Osteoblast (primary cell): Measurements from ENCODE around the gene UBE2D2. TPM values are rescaled to one million over a fixed set of nuclear protein-coding genes. Genes with fewer than 3 reads are reported as not detected.
A peak's percentile ranks its signal among the peaks of the same experiment; 100 is the strongest.

Experiments
- DNase-seq: peaks from one replicate; pipeline ENCODE4 v3.0.0; 2011; ENCODE audit warnings: low spot score, mixed read lengths; ENCODE audit not compliant: insufficient read length; ENCODE audit errors: missing footprints
- H2AFZ ChIP-seq: 2 replicates; pipeline ENCODE4 v1.6.0; 2011; ENCODE audit warnings: mild to moderate bottlenecking, low read length
- H3K27ac ChIP-seq: 2 replicates; pipeline ENCODE4 v1.5.1; 2011; ENCODE audit warnings: mild to moderate bottlenecking, low read depth, low read length, moderate library complexity
- H3K27me3 ChIP-seq: 2 replicates; pipeline ENCODE4 v1.6.0; 2012; ENCODE audit warnings: mild to moderate bottlenecking, control low read depth, inconsistent platforms, low read length, moderate library complexity; ENCODE audit not compliant: insufficient read depth
- H3K36me3 ChIP-seq: 2 replicates; pipeline ENCODE4 v1.5.1; 2011; ENCODE audit warnings: mild to moderate bottlenecking, low read length, control low read depth, moderate library complexity; ENCODE audit not compliant: insufficient read depth
- H3K4me1 ChIP-seq: 2 replicates; pipeline ENCODE4 v1.5.1; 2011; ENCODE audit warnings: mild to moderate bottlenecking, low read length, control low read depth, moderate library complexity; ENCODE audit not compliant: insufficient read depth
- H3K4me2 ChIP-seq: 2 replicates; pipeline ENCODE4 v1.6.0; 2011; ENCODE audit warnings: mild to moderate bottlenecking, low read length; ENCODE audit not compliant: insufficient read depth
- H3K4me3 ChIP-seq: fragments of 200-600 bp; sonication (generic); 3 replicates; pipeline ENCODE4 v1.5.1; 2012; ENCODE audit warnings: mild to moderate bottlenecking, low read length, inconsistent platforms; ENCODE audit not compliant: insufficient read depth
- H3K79me2 ChIP-seq: 2 replicates; pipeline ENCODE4 v1.6.0; 2012; ENCODE audit warnings: mild to moderate bottlenecking, low read length, control low read depth, inconsistent platforms; ENCODE audit not compliant: insufficient read depth
- H3K9me3 ChIP-seq: 2 replicates; pipeline ENCODE4 v1.5.1; 2011; ENCODE audit warnings: low read depth, low read length, control low read depth
- H4K20me1 ChIP-seq: 2 replicates; pipeline ENCODE4 v1.6.0; 2012; ENCODE audit warnings: mild to moderate bottlenecking, low read length, control low read depth; ENCODE audit not compliant: insufficient read depth
- CTCF ChIP-seq: IDR thresholded peaks from 2 replicates; pipeline ENCODE4 v1.5.1; 2011; ENCODE audit warnings: mild to moderate bottlenecking, low read depth, low read length, moderate library complexity; ENCODE audit errors: extremely low read depth
- total RNA-seq: library from RNA; depleted of rRNA; stranded (reverse); fragments of >200 nt; gene quantifications from 2 replicates; pipeline ENCODE4 v1.2.3, GENCODE V29; 2012

Gene UBE2D2
- total RNA-seq, 1 donor: 52.8 TPM

DNA sequence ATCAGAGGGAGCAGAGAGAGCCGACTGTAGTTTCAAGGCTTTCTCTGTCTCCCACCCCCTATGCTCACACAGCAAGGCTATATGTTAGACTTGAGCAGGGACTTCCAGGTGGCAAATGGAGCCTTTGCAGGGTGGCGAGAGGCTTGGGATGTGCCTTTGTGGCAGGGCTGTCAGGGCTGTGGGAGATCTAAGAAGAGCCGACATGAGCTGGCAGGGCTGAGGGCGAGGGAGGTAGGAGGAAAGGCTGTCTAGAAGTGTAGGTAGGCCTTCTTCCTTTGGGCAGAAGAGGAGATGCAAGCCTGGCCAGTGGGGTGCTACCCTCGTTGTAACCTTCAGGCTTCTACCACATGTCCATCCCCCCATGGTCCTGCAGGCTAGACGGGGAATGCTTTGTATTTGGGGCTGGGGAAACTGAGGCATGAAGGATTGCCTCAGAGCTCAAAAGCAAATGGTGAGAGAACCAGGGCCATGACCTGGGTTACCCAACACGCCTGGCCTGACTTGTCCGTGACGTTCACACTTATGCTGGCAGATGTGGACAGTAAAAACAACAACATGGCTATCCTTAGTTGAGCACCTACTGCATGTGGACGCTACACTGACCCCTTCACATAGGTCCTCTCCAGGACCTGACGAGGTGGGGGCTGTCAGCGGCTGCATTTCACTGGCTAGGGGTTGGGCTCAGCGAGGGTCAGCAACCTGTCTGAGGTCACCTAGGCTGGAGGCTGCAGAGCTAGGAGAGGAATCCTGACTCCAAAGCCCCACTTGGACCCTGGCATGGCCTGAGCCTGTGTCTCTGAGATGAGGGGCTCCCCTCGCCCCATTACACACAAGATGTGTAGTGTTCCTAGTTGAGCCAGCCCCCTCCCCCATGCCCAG lies 102.3 kb downstream of the UBE2D2 start:
- H3K27me3 ChIP-seq: no peaks in the 10 kb centered on the region
- H3K4me2 ChIP-seq: no peak overlapping the region
- peak overlapping the region; percentile 44 for H3K27ac ChIP-seq
- H3K4me3 ChIP-seq: no peak overlapping the region
- DNase-seq: no peak
- peaks cover 57% of the 10 kb centered on the region for H4K20me1 ChIP-seq
- H3K4me1 ChIP-seq: peaks cover 94% of the 10 kb centered on the region
- H2AFZ ChIP-seq: no peak overlapping the region
- no peak for TF ChIP-seq CTCF
- peaks cover 91% of the 10 kb centered on the region for H3K79me2 ChIP-seq
- H3K9me3 ChIP-seq: no peaks in the 10 kb centered on the region
- peaks cover 14% of the 10 kb centered on the region for H3K36me3 ChIP-seq

DNA sequence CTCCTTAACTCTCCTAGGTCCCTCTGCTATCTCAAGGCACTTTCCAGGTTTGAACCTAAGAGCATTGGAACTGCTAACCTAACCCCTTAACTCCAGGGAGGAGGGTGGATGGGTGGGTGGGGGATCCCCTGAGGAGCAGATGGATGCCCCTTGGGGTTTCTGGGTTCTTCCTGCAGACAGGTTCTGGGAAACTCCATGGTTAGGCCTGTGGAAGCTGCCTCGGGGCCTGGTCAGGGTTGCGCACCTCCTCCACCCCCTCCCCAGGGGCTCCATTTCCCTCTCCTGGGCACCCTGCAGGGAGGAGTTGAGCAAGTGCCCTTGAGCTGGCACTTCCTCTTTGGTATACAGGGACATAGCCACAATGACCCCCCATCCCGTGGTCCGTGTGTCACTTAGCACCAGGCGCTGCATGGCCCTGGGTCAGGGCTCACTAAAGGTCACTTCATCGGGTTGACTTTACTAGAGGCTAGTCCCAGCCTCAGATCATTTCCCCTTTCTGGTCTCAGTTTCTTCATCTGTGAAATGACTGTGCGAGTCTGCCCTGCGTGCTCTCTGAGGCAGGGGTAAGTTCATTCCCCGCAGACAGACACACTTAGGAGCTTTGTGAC lies 103.1 kb downstream of the UBE2D2 start:
- H2AFZ ChIP-seq: no peak overlapping the region
- no peaks in the 10 kb centered on the region for H3K27me3 ChIP-seq
- TF ChIP-seq CTCF: no peak
- DNase-seq: peak; percentile 86
- H3K9me3 ChIP-seq: no peaks in the 10 kb centered on the region
- no peak overlapping the region for H3K4me2 ChIP-seq
- no peak overlapping the region for H3K4me3 ChIP-seq
- peaks cover 14% of the 10 kb centered on the region for H3K36me3 ChIP-seq
- H4K20me1 ChIP-seq: peaks cover 55% of the 10 kb centered on the region
- H3K27ac ChIP-seq: peak overlapping the region; percentile 87
- H3K79me2 ChIP-seq: peaks cover 92% of the 10 kb centered on the region
- H3K4me1 ChIP-seq: peaks cover 93% of the 10 kb centered on the region

DNA sequence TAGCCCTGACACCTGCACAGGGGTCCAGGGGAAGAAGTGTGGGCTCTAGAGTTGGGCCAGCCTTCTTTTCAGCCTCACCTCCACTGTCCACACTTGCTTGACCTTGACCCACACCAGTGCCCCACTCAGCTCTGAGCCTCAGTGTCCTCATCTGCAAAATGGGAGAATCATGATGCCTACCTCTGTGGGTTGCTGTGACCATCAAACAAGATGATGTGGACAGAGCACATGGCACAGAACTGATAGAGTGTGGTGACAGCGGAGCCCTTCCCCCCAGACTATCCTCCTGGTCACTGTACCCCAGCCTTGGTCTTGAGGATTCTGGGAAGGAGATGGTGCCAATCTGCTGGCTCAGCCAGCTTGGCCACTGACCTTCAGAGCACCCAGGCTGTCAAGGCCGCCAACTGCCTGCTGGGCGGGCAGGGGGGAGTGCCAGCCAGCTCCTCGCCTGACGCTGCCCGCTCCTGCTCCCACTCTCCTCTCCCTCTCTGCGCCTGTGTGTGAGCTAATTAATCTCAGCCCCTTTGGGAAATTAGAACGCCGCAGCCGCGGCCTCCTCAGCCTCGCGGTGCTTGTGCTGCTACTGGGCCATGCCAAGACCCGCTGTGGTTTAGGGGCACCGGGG lies 103.7 kb downstream of the UBE2D2 start:
- H4K20me1 ChIP-seq: peaks cover 55% of the 10 kb centered on the region
- peak overlapping the region; percentile 87 for H3K27ac ChIP-seq
- no peaks in the 10 kb centered on the region for H3K27me3 ChIP-seq
- DNase-seq: no peak
- peaks cover 92% of the 10 kb centered on the region for H3K79me2 ChIP-seq
- H3K9me3 ChIP-seq: no peaks in the 10 kb centered on the region
- no peak overlapping the region for H2AFZ ChIP-seq
- peak overlapping the region; percentile 22 for H3K4me2 ChIP-seq
- peaks cover 14% of the 10 kb centered on the region for H3K36me3 ChIP-seq
- no peak for TF ChIP-seq CTCF
- no peak overlapping the region for H3K4me3 ChIP-seq
- H3K4me1 ChIP-seq: peaks cover 94% of the 10 kb centered on the region

GRCh38 chr5:139665626-139666025 lies 104.5 kb downstream of the UBE2D2 start:
- Histone ChIP-seq H3K79me2 (peaks cover 94% of the 10 kb centered on the region), H2AFZ (no peak overlapping the region), H3K4me2 (no peak overlapping the region), H3K27ac (peak overlapping the region; percentile 87), H3K4me1 (peaks cover 94% of the 10 kb centered on the region), H3K27me3 (no peaks in the 10 kb centered on the region), H3K4me3 (no peak overlapping the region), H3K9me3 (no peaks in the 10 kb centered on the region), H3K36me3 (peaks cover 19% of the 10 kb centered on the region), H4K20me1 (peaks cover 61% of the 10 kb centered on the region)
- no peak for DNase-seq
- TF ChIP-seq CTCF: no peak
